ENCODE measurements around the gene SPPL2B.

SPPL2B gene

GRCh38 chr19:2371656-2372055, 43.2 kb downstream of the SPPL2B start:
- no peak for TF ChIP-seq FOXP2 (optimal IDR thresholded peaks at IDR 0.05; ENCODE audit: borderline replicate concordance, extremely low read depth, extremely low read length, insufficient read depth)
- TF ChIP-seq TAF1 (IDR thresholded peaks at IDR 0.05; ENCODE audit: borderline replicate concordance, insufficient read depth, low read length) = no peak
- no peak for TF ChIP-seq POLR2AphosphoS5 (IDR thresholded peaks at IDR 0.05; ENCODE audit: low read depth, low read length)
- TF ChIP-seq REST (IDR thresholded peaks at IDR 0.05; ENCODE audit: insufficient read depth in 1 of 2, low read depth in 2 of 2, low read length in 2 of 2) = no peak
- TF ChIP-seq SIN3A (IDR thresholded peaks at IDR 0.05; ENCODE audit: borderline replicate concordance, insufficient read depth, low read length) = no peak

GRCh38 chr19:2372076-2372612, 43.7 kb downstream of the SPPL2B start:
- TF ChIP-seq REST (IDR thresholded peaks at IDR 0.05; ENCODE audit: insufficient read depth in 1 of 2, low read depth in 2 of 2, low read length in 2 of 2) (no peak), POLR2AphosphoS5 (IDR thresholded peaks at IDR 0.05; ENCODE audit: low read depth, low read length) (no peak), FOXP2 (optimal IDR thresholded peaks at IDR 0.05; ENCODE audit: borderline replicate concordance, extremely low read depth, extremely low read length, insufficient read depth) (no peak), SIN3A (IDR thresholded peaks at IDR 0.05; ENCODE audit: borderline replicate concordance, insufficient read depth, low read length) (no peak), TAF1 (IDR thresholded peaks at IDR 0.05; ENCODE audit: borderline replicate concordance, insufficient read depth, low read length) (no peak)

- TF ChIP-seq POLR2AphosphoS5 (IDR thresholded peaks at IDR 0.05; ENCODE audit: low read depth, low read length) (no peak), SIN3A (IDR thresholded peaks at IDR 0.05; ENCODE audit: borderline replicate concordance, insufficient read depth, low read length) (no peak)
These were observed 46.3 kb downstream of the SPPL2B start for GRCh38 chr19:2374808-2375207.

GRCh38 chr19:2375353-2376121, 47.1 kb downstream of the SPPL2B start:
- no peak for TF ChIP-seq FOXP2 (optimal IDR thresholded peaks at IDR 0.05; ENCODE audit: borderline replicate concordance, extremely low read depth, extremely low read length, insufficient read depth)
- no peak for TF ChIP-seq REST (IDR thresholded peaks at IDR 0.05; ENCODE audit: insufficient read depth in 1 of 2, low read depth in 2 of 2, low read length in 2 of 2)
- no peak for TF ChIP-seq POLR2AphosphoS5 (IDR thresholded peaks at IDR 0.05; ENCODE audit: low read depth, low read length)

GRCh38 chr19:2376784-2377519, 48.5 kb downstream of the SPPL2B start:
- TF ChIP-seq FOXP2 (optimal IDR thresholded peaks at IDR 0.05; ENCODE audit: borderline replicate concordance, extremely low read depth, extremely low read length, insufficient read depth) = no peak
- no peak for TF ChIP-seq REST (IDR thresholded peaks at IDR 0.05; ENCODE audit: insufficient read depth in 1 of 2, low read depth in 2 of 2, low read length in 2 of 2)
- TF ChIP-seq TAF1 (IDR thresholded peaks at IDR 0.05; ENCODE audit: borderline replicate concordance, insufficient read depth, low read length) = no peak
- no peak for TF ChIP-seq POLR2AphosphoS5 (IDR thresholded peaks at IDR 0.05; ENCODE audit: low read depth, low read length)
- TF ChIP-seq SIN3A (IDR thresholded peaks at IDR 0.05; ENCODE audit: borderline replicate concordance, insufficient read depth, low read length) = no peak

All from PFSK-1 (cell line).